HG03095 (cell line): ENCODE results near the gene CYTH2.

Experiments used
- ATAC-seq: cut with Tn5 transposase; IDR thresholded peaks from one replicate; pipeline ENCODE4 v1.9.1; 2021; ENCODE audit warnings: moderate library complexity; ENCODE audit not compliant: unreplicated experiment

The CYTH2 gene

GRCh38 chr19:48452289-48453190 is 16.6 kb upstream of the CYTH2 start:
- no peak for ATAC-seq

GRCh38 chr19:48454150-48454730 is 14.9 kb upstream of the CYTH2 start:
- no peak for ATAC-seq

GRCh38 chr19:48455171-48455907 is 13.8 kb upstream of the CYTH2 start, which contains the start of gene KCNJ14:
Gene KCNJ14 (plus strand): TSS chr19:48455574. CDS start chr19:48461725, 6,151 bp downstream.
- no peak for ATAC-seq

GRCh38 chr19:48455908-48456562 is 13.1 kb upstream of the CYTH2 start:
- ATAC-seq, result no peak

GRCh38 chr19:48456864-48457263 is 12.3 kb upstream of the CYTH2 start:
- ATAC-seq, result no peak

GRCh38 chr19:48458016-48458415 is 11.2 kb upstream of the CYTH2 start:
- ATAC-seq, result no peak

GRCh38 chr19:48461651-48461981 is 7.6 kb upstream of the CYTH2 start:
- ATAC-seq, result no peak

GRCh38 chr19:48461982-48462655 is 7.0 kb upstream of the CYTH2 start:
- no peak for ATAC-seq

GRCh38 chr19:48465215-48465614 is 4.0 kb upstream of the CYTH2 start:
- no peak for ATAC-seq

GRCh38 chr19:48466561-48467325 is 2.4 kb upstream of the CYTH2 start:
- ATAC-seq, result no peak

- ATAC-seq, result peak; percentile 78
Measured at GRCh38 chr19:48468772-48469288, 339 bp upstream of the CYTH2 start.

GRCh38 chr19:48469934-48470680 is 938 bp downstream of the CYTH2 start:
- ATAC-seq, result no peak

- ATAC-seq, result no peak
Measured at GRCh38 chr19:48470856-48471255, 1.7 kb downstream of the CYTH2 start.

- no peak for ATAC-seq
Measured at GRCh38 chr19:48471836-48472235, 2.7 kb downstream of the CYTH2 start.

GRCh38 chr19:48473161-48473966 is 4.2 kb downstream of the CYTH2 start:
- no peak for ATAC-seq

GRCh38 chr19:48474084-48474592 is 5.0 kb downstream of the CYTH2 start:
- no peak for ATAC-seq

- ATAC-seq, result no peak
Measured at GRCh38 chr19:48475369-48476068, 6.3 kb downstream of the CYTH2 start.
